Activated T-helper 9 cell treated with anti-CD3 and anti-CD28 coated beads, Interleukin-2, amount 50 U/mL, for 16 hours (primary cell): ENCODE data around the gene CLTC.

ENCODE experiments used
- DNase-seq: peaks from one replicate; pipeline ENCODE4 v3.0.0-alpha.2; 2020; ENCODE audit warnings: low read depth

Gene CLTC

GRCh38 chr17:59727817-59728533, 108.3 kb downstream of the CLTC start:
- no peak for DNase-seq

- no peak for DNase-seq
These were observed 110.7 kb downstream of the CLTC start for GRCh38 chr17:59730268-59730834.

GRCh38 chr17:59733697-59734096, 114.0 kb downstream of the CLTC start:
- DNase-seq: no peak

- DNase-seq: no peak
These were observed 114.5 kb downstream of the CLTC start for GRCh38 chr17:59734226-59734625.

- DNase-seq: no peak
These were observed 117.6 kb downstream of the CLTC start for GRCh38 chr17:59737324-59737723.

GRCh38 chr17:59743842-59744241, 124.1 kb downstream of the CLTC start:
- no peak for DNase-seq

- DNase-seq: no peak
These were observed 125.3 kb downstream of the CLTC start for GRCh38 chr17:59745040-59745439.
